ENCODE measurements around the gene REPIN1. TPM values are rescaled to one million over a fixed set of nuclear protein-coding genes. Genes with fewer than 3 reads are reported as not detected.

Gene REPIN1
- total RNA-seq, 1 donor from 2014 or later: 144 TPM

- H3K27me3 ChIP-seq (ENCODE audit: control insufficient read depth, insufficient read depth, low read length): no peaks in the 10 kb centered on the region
- no peak for TF ChIP-seq CTCF (IDR thresholded peaks at IDR 0.05; ENCODE audit: insufficient read depth, low read length, poor library complexity, severe bottlenecking)
- no peaks in the 10 kb centered on the region for H3K36me3 ChIP-seq (ENCODE audit: control insufficient read depth, insufficient read depth, low read length)
- no peak for DNase-seq (ENCODE audit: low read depth)
- H3K4me3 ChIP-seq (ENCODE audit: low read depth, low read length): no peak overlapping the region
Observed at GRCh38 chr7:150329331-150330120, 39.1 kb upstream of the REPIN1 start.

GRCh38 chr7:150330211-150330885 is 38.3 kb upstream of the REPIN1 start:
- H3K4me3 ChIP-seq (ENCODE audit: low read depth, low read length): no peak overlapping the region
- no peaks in the 10 kb centered on the region for H3K27me3 ChIP-seq (ENCODE audit: control insufficient read depth, insufficient read depth, low read length)
- H3K36me3 ChIP-seq (ENCODE audit: control insufficient read depth, insufficient read depth, low read length): no peaks in the 10 kb centered on the region
- no peak for DNase-seq (ENCODE audit: low read depth)
- no peak for TF ChIP-seq CTCF (IDR thresholded peaks at IDR 0.05; ENCODE audit: insufficient read depth, low read length, poor library complexity, severe bottlenecking)

- H3K4me3 ChIP-seq (ENCODE audit: low read depth, low read length): no peak overlapping the region
- DNase-seq (ENCODE audit: low read depth): no peak
- TF ChIP-seq CTCF (IDR thresholded peaks at IDR 0.05; ENCODE audit: insufficient read depth, low read length, poor library complexity, severe bottlenecking): no peak
- H3K36me3 ChIP-seq (ENCODE audit: control insufficient read depth, insufficient read depth, low read length): no peaks in the 10 kb centered on the region
- H3K27me3 ChIP-seq (ENCODE audit: control insufficient read depth, insufficient read depth, low read length): no peaks in the 10 kb centered on the region
Observed at GRCh38 chr7:150332852-150333635, 35.6 kb upstream of the REPIN1 start.

- Histone ChIP-seq H3K36me3 (ENCODE audit: control insufficient read depth, insufficient read depth, low read length) (no peaks in the 10 kb centered on the region), H3K4me3 (ENCODE audit: low read depth, low read length) (no peak overlapping the region), H3K27me3 (ENCODE audit: control insufficient read depth, insufficient read depth, low read length) (no peaks in the 10 kb centered on the region)
- no peak for DNase-seq (ENCODE audit: low read depth)
- TF ChIP-seq CTCF (IDR thresholded peaks at IDR 0.05; ENCODE audit: insufficient read depth, low read length, poor library complexity, severe bottlenecking): no peak
Observed at GRCh38 chr7:150333659-150334058, 35.0 kb upstream of the REPIN1 start.

GRCh38 chr7:150334108-150334507 is 34.5 kb upstream of the REPIN1 start:
- Histone ChIP-seq H3K4me3 (ENCODE audit: low read depth, low read length) (no peak overlapping the region), H3K27me3 (ENCODE audit: control insufficient read depth, insufficient read depth, low read length) (no peaks in the 10 kb centered on the region), H3K36me3 (ENCODE audit: control insufficient read depth, insufficient read depth, low read length) (no peaks in the 10 kb centered on the region)
- DNase-seq (ENCODE audit: low read depth): no peak
- TF ChIP-seq CTCF (IDR thresholded peaks at IDR 0.05; ENCODE audit: insufficient read depth, low read length, poor library complexity, severe bottlenecking): no peak
